GM12878 (cell line): ENCODE results near the gene SENP1. TPM values are rescaled to one million over a fixed set of nuclear protein-coding genes. Genes with fewer than 3 reads are reported as not detected.

Experiments
- ATAC-seq: fragments of 200-7000 bp; cut with Tn5 transposase; 3 replicates; pipeline ENCODE4 v1.9.1; 2020; ENCODE audit warnings: mild to moderate bottlenecking, moderate library complexity
- BruUV-seq: library from RNA; stranded (reverse); fragments of 400-500 nt; replicated peaks from 2 replicates; lab custom pipeline; 2021; lab: Mats Ljungman, UMichigan
- CTCF ChIA-PET: fragments of 300-600 bp; sonication (Branson Sonifier 250); formaldehyde crosslinking; extraction: SDS; loops from one replicate; lab custom pipeline; 2021; ENCODE audit warnings: inconsistent platforms; lab: Yijun Ruan, JAX
- POLR2A ChIA-PET: fragments of 350-600 bp; formaldehyde crosslinking; extraction: SDS; loops from one replicate; lab custom pipeline; 2021; ENCODE audit warnings: inconsistent platforms; lab: Charles Lee
- RAD21 ChIA-PET: fragments of 300-600 bp; sonication (Branson Sonifier 250); formaldehyde crosslinking; loops from one replicate; lab custom pipeline; 2023; ENCODE audit warnings: antibody characterized with exemption; ENCODE audit not compliant: unreplicated experiment; lab: Charles Lee
- SMC1A ChIA-PET: fragments of 300-600 bp; sonication (Branson Sonifier 250); formaldehyde crosslinking; loops from one replicate; lab custom pipeline; 2023; ENCODE audit not compliant: unreplicated experiment, uncharacterized antibody; lab: Charles Lee
- DNase-seq: peaks from one replicate; pipeline ENCODE4 v3.0.0-alpha.2; 2011; ENCODE audit warnings: low read depth, low spot score
- FAIRE-seq: peaks from 3 replicates; lab custom pipeline; 2011; peaks lifted over from hg19 to GRCh38; lab: Jason Lieb, UNC
- H2AFZ ChIP-seq: 2 replicates; pipeline ENCODE4 v1.6.0; 2011; ENCODE audit warnings: low read depth, low read length, control low read depth; ENCODE audit not compliant: control insufficient read depth
- H3K27ac ChIP-seq: 2 replicates; pipeline ENCODE4 v1.5.1; 2011; ENCODE audit warnings: control low read depth; ENCODE audit not compliant: control insufficient read depth, insufficient read depth
- H3K27me3 ChIP-seq, 2 experiments: replicated peaks in 1 of 2; 2 replicates each; pipeline versions ENCODE4 v1.6.0 to v1.6.1; 2011; ENCODE audit warnings: low read length in 1 of 2; ENCODE audit not compliant: control insufficient read depth in 2 of 2, insufficient read depth in 2 of 2
- H3K36me3 ChIP-seq, 2 experiments: 2 replicates each; pipeline ENCODE4 v1.5.1; 2011; ENCODE audit warnings: low read length in 1 of 2; ENCODE audit not compliant: control insufficient read depth in 2 of 2, insufficient read depth in 2 of 2
- H3K4me1 ChIP-seq: 2 replicates; pipeline ENCODE4 v1.6.1; 2011; ENCODE audit warnings: mild to moderate bottlenecking, low read length, moderate library complexity, mixed read lengths; ENCODE audit not compliant: control insufficient read depth, insufficient read depth
- H3K4me2 ChIP-seq: 2 replicates; pipeline ENCODE4 v1.6.0; 2011; ENCODE audit warnings: control low read depth; ENCODE audit not compliant: control insufficient read depth, insufficient read depth
- H3K4me3 ChIP-seq: fragments of 200-600 bp; sonication (generic); 2 replicates; pipeline ENCODE4 v1.5.1; 2016
- H3K79me2 ChIP-seq: 2 replicates; pipeline ENCODE4 v1.6.0; 2011; ENCODE audit warnings: low read length; ENCODE audit not compliant: control insufficient read depth, insufficient read depth
- H3K9ac ChIP-seq: 2 replicates; pipeline ENCODE4 v1.8.0; 2011; ENCODE audit warnings: low read length, control low read depth, mixed read lengths; ENCODE audit not compliant: control insufficient read depth, insufficient read depth
- H3K9me3 ChIP-seq: replicated peaks from 3 replicates; pipeline ENCODE4 v1.5.1; 2011; ENCODE audit warnings: mild to moderate bottlenecking, low read length; ENCODE audit not compliant: control insufficient read depth, insufficient read depth
- H4K20me1 ChIP-seq: 2 replicates; pipeline ENCODE4 v1.6.0; 2011; ENCODE audit not compliant: control insufficient read depth, insufficient read depth
- HCFC1 ChIP-seq: fragments of 150-350 bp; IDR thresholded peaks from 2 replicates; pipeline ENCODE4 v1.6.1; 2014; ENCODE audit warnings: low read length
- JUNB ChIP-seq: IDR thresholded peaks from 2 replicates; pipeline ENCODE4 v1.6.1; 2016; ENCODE audit warnings: antibody characterized with exemption, mild to moderate bottlenecking
- JUND ChIP-seq: IDR thresholded peaks from 2 replicates; pipeline ENCODE4 v1.6.1; 2012; ENCODE audit warnings: low read depth, mild to moderate bottlenecking, low read length, improper control_type of control experiment, moderate library complexity
- PML ChIP-seq: IDR thresholded peaks from 2 replicates; pipeline ENCODE4 v1.6.1; 2012; ENCODE audit warnings: low read length, inconsistent platforms
- POLR2AphosphoS5 ChIP-seq: IDR thresholded peaks from 2 replicates; pipeline ENCODE4 v1.6.1; 2011; ENCODE audit warnings: mild to moderate bottlenecking, low read length, inconsistent platforms
- SREBF1 ChIP-seq: IDR thresholded peaks from 2 replicates; pipeline ENCODE4 v1.6.1; 2012; ENCODE audit warnings: mild to moderate bottlenecking, low read length
- YBX1 ChIP-seq: fragments of 450-650 bp; IDR thresholded peaks from 2 replicates; pipeline ENCODE4 v1.6.1; 2016; ENCODE audit warnings: antibody characterized with exemption
- ZNF217 ChIP-seq: fragments of 450-650 bp; IDR thresholded peaks from 2 replicates; pipeline ENCODE4 v1.6.1; 2017; ENCODE audit warnings: antibody characterized with exemption, mild to moderate bottlenecking
- WGBS: methylation state at CpG from one replicate; pipeline ENCODE4 v1.1.6; 2016; ENCODE audit warnings: low lambda C conversion rate; ENCODE audit not compliant: insufficient replicate concordance, insufficient coverage; ENCODE audit errors: missing lambda C conversion rate; 5-methylcytosine and 5-hydroxymethylcytosine counted together
- in situ Hi-C: fragments of 300-500 bp; cut with MboI; formaldehyde crosslinking; loops from 9 replicates; pipeline ENCODE4 v1.14.3; 2018; ENCODE audit warnings: mixed read lengths
- intact Hi-C: fragments of 100-400 bp; cut with micrococcal nuclease; formaldehyde crosslinking; loops from one replicate; pipeline ENCODE4 v1.14.2; 2022; ENCODE audit not compliant: unreplicated experiment
- polyA plus RNA-seq, 11 experiments: library from polyadenylated mRNA; depleted of rRNA in 4 of 11; unstranded in 6 of 11; stranded (reverse) in 5 of 11; fragments of >200 nt; fragmentation: Nextera tagmentation in 4 of 11; fragmentation: Illumina TruSeq in 1 of 11; extraction: Ambion mirVana in 4 of 11; extraction: Trizol in 1 of 11; gene quantifications; 1 replicate in 1 of 11; 2 replicates in 10 of 11; pipeline versions ENCODE4 v1.2.1 to v1.2.3, GENCODE V29; 2011 to 2016; ENCODE audit warnings: inconsistent platforms in 2 of 11, missing spikeins in 2 of 11, low read depth in 1 of 11
- total RNA-seq, 4 experiments: library from RNA; depleted of rRNA in 3 of 4; stranded (reverse); fragments of >200 nt in 3 of 4; fragmentation: Illumina TruSeq in 1 of 4; extraction: Trizol in 1 of 4; gene quantifications; 2 replicates each; pipeline versions ENCODE4 v1.2.1 to v1.2.3, GENCODE V29; 2013 to 2021
- TF ChIP-seq, protein P1 (sequence below), 3 experiments: IDR thresholded peaks in 2 of 3; conservative IDR thresholded peaks in 1 of 3; 2 replicates each; pipeline ENCODE4 v1.5.1; 2011; ENCODE audit warnings: low read depth in 3 of 3, low read length in 3 of 3, mild to moderate bottlenecking in 3 of 3, control low read depth in 2 of 3, moderate library complexity in 2 of 3, inconsistent platforms in 1 of 3, mixed read lengths in 1 of 3; ENCODE audit not compliant: control insufficient read depth in 2 of 3, insufficient read depth in 1 of 3; ENCODE audit errors: extremely low read depth in 1 of 3
- TF ChIP-seq, protein P2 (sequence below): fragments of 450-650 bp; formaldehyde crosslinking; IDR thresholded peaks from 2 replicates; pipeline ENCODE4 v1.5.0; 2022; ENCODE audit warnings: mild to moderate bottlenecking, missing genetic modification characterization

The SENP1 gene
- total and polyA plus RNA-seq, 10 of the 15 experiments (the other 5 are each of a cell fraction or from before 2014, with no cell fraction given) = 8.1 to 52.4 (median 26.1) TPM

GRCh38 chr12:48070731-48071130, 35.1 kb downstream of the SENP1 start:
- Histone ChIP-seq H2AFZ (no peak overlapping the region), H3K79me2 (no peaks in the 10 kb centered on the region), H3K9me3 (no peaks in the 10 kb centered on the region), H3K27me3 (no peaks in the 10 kb centered on the region), H3K36me3 (peaks cover 0 to 30% of the 10 kb centered on the region in 2 experiments; a peak in 3 of 4 replicates), H3K4me2 (no peak overlapping the region), H3K4me3 (no peak overlapping the region), H3K4me1 (no peaks in the 10 kb centered on the region), H3K27ac (no peak overlapping the region), H4K20me1 (no peaks in the 10 kb centered on the region), H3K9ac (no peak overlapping the region)
- in situ Hi-C loops = no loop called here
- ATAC-seq = no peak
- DNase-seq = no peak
- ChIA-PET RAD21 (no interaction called here), POLR2A (no interaction called here), SMC1A (interaction anchor here (0.6 to 1.0 kb wide), 3 partner anchors 10 to 78 kb away, joined by 3 read pairs; no protein-coding TSS in a partner anchor), CTCF (no interaction called here)
- BruUV-seq = no TSS peak
- no peak for FAIRE-seq
- WGBS = 100% methylated on average over 4 of the region's 4 CpGs
- intact Hi-C loops = no loop called here
- TF ChIP-seq POLR2AphosphoS5 (no peak), YBX1 (no peak)

DNA sequence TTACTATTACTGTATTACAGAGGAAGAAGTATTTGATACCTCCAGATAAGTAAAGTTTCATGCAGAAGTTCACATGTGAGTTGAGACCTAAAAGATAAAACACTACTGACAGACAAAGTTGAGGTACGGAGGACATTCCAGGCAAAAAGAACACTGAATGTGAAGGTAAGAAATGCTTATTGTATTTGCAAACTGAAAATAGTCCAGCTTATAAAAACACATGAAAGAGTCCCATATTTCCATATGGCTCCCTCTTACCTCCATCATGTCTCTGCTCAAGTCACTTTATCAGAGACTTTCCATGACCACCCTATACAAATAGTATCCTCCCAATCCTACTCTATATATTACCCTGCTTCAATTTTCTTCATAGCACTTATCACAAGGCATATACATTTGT, 35.8 kb downstream of the SENP1 start:
- 95% methylated on average over 1 of the region's 1 CpG for WGBS
- CTCF ChIA-PET = interaction anchor here (1.0 kb wide), 1 partner anchor 548 kb away, joined by 3 read pairs; no protein-coding TSS in a partner anchor
- TF ChIP-seq, protein P1, sequence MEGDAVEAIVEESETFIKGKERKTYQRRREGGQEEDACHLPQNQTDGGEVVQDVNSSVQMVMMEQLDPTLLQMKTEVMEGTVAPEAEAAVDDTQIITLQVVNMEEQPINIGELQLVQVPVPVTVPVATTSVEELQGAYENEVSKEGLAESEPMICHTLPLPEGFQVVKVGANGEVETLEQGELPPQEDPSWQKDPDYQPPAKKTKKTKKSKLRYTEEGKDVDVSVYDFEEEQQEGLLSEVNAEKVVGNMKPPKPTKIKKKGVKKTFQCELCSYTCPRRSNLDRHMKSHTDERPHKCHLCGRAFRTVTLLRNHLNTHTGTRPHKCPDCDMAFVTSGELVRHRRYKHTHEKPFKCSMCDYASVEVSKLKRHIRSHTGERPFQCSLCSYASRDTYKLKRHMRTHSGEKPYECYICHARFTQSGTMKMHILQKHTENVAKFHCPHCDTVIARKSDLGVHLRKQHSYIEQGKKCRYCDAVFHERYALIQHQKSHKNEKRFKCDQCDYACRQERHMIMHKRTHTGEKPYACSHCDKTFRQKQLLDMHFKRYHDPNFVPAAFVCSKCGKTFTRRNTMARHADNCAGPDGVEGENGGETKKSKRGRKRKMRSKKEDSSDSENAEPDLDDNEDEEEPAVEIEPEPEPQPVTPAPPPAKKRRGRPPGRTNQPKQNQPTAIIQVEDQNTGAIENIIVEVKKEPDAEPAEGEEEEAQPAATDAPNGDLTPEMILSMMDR (IDR thresholded peaks at IDR 0.05 in 2 of 3, conservative IDR thresholded peaks at IDR 0.05 in 1 of 3; ENCODE audit: control insufficient read depth in 2 of 3, extremely low read depth in 1 of 3, insufficient read depth in 1 of 3, low read depth in 3 of 3, low read length in 3 of 3) = no peak
- TF ChIP-seq HCFC1 (no peak), SREBF1 (no peak), JUNB (no peak), PML (no peak), JUND (no peak), ZNF217 (no peak)
- TF ChIP-seq, protein P2, sequence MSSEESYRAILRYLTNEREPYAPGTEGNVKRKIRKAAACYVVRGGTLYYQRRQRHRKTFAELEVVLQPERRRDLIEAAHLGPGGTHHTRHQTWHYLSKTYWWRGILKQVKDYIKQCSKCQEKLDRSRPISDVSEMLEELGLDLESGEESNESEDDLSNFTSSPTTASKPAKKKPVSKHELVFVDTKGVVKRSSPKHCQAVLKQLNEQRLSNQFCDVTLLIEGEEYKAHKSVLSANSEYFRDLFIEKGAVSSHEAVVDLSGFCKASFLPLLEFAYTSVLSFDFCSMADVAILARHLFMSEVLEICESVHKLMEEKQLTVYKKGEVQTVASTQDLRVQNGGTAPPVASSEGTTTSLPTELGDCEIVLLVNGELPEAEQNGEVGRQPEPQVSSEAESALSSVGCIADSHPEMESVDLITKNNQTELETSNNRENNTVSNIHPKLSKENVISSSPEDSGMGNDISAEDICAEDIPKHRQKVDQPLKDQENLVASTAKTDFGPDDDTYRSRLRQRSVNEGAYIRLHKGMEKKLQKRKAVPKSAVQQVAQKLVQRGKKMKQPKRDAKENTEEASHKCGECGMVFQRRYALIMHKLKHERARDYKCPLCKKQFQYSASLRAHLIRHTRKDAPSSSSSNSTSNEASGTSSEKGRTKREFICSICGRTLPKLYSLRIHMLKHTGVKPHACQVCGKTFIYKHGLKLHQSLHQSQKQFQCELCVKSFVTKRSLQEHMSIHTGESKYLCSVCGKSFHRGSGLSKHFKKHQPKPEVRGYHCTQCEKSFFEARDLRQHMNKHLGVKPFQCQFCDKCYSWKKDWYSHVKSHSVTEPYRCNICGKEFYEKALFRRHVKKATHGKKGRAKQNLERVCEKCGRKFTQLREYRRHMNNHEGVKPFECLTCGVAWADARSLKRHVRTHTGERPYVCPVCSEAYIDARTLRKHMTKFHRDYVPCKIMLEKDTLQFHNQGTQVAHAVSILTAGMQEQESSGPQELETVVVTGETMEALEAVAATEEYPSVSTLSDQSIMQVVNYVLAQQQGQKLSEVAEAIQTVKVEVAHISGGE (CRISPR knock-in tag) = no peak

More for the DNA sequence above, 35.8 kb downstream of the SENP1 start:
- no TSS peak for BruUV-seq
- peaks cover 0 to 36% of the 10 kb centered on the region in 2 experiments for H3K36me3 ChIP-seq
- ChIA-PET POLR2A (no interaction called here), SMC1A (interaction anchor here (0.6 to 1.1 kb wide), 4 partner anchors 10 to 79 kb away, joined by 3 to 4 read pairs (median 3); no protein-coding TSS in a partner anchor), RAD21 (interaction anchor here (0.6 kb wide), 1 partner anchor 1442 kb away, joined by 3 read pairs; no protein-coding TSS in a partner anchor)
- H3K27me3 ChIP-seq = no peaks in the 10 kb centered on the region
- ATAC-seq (no peak), FAIRE-seq (no peak), DNase-seq (no peak)
- no peak overlapping the region for H3K9ac ChIP-seq
- in situ Hi-C loops (no loop called here), intact Hi-C loops (no loop called here)
- H3K4me2 ChIP-seq = no peak overlapping the region
- H3K4me3 ChIP-seq = no peak overlapping the region
- H4K20me1 ChIP-seq = no peaks in the 10 kb centered on the region
- no peaks in the 10 kb centered on the region for H3K9me3 ChIP-seq
- H3K79me2 ChIP-seq = no peaks in the 10 kb centered on the region
- no peaks in the 10 kb centered on the region for H3K4me1 ChIP-seq
- H3K27ac ChIP-seq = no peak overlapping the region
- H2AFZ ChIP-seq = no peak overlapping the region
